ENCODE measurements around the gene PTPRB. TPM values are rescaled to one million over a fixed set of nuclear protein-coding genes. Genes with fewer than 3 reads are reported as not detected.

PTPRB gene
- total and polyA plus RNA-seq, 2 of the 4 experiments (the other 2 are of a cell fraction), result 4.1 to 6.5 TPM

DNA sequence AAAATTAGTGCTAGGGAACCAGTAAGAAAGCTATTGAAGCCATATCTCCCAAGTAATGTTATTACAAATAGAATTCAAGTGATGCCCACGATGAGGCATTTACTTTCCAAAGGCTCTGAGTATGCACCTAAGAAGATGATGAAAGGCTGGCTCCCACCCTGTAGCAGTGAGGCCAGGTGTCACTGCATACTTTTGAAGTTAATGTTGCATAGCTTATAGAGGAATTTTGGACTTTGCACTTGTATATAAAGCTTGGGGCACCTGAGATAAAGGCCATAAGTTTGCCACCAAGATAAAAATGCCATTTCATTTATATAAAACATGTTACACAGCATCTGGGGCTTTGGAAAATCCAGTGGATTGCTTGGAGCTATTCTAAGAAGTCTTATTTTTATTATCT, 96.2 kb downstream of the PTPRB start:
- H3K36me3 ChIP-seq (ENCODE audit: control insufficient read depth, insufficient read depth, low read length), result no peaks in the 10 kb centered on the region
- no peak overlapping the region for H2BK20ac ChIP-seq (ENCODE audit: low read depth, low read length)
- no peaks in the 10 kb centered on the region for H3K9me3 ChIP-seq (ENCODE audit: control insufficient read depth, insufficient read depth, low read length)
- H3K27ac ChIP-seq (ENCODE audit: insufficient read depth, low read length), result no peak overlapping the region
- no peak overlapping the region for H4K5ac ChIP-seq (ENCODE audit: low read depth, low read length)
- intact Hi-C loops (cut with micrococcal nuclease), result no loop called here
- TF ChIP-seq FOS (IDR thresholded peaks at IDR 0.05; ENCODE audit: low read depth, low read length), result no peak
- TF ChIP-seq MAZ (IDR thresholded peaks at IDR 0.05; ENCODE audit: borderline replicate concordance, low read depth, low read length), result no peak
- TF ChIP-seq POLR2A (IDR thresholded peaks at IDR 0.05; ENCODE audit: low read depth, low read length), result no peak
- TF ChIP-seq, protein P1, sequence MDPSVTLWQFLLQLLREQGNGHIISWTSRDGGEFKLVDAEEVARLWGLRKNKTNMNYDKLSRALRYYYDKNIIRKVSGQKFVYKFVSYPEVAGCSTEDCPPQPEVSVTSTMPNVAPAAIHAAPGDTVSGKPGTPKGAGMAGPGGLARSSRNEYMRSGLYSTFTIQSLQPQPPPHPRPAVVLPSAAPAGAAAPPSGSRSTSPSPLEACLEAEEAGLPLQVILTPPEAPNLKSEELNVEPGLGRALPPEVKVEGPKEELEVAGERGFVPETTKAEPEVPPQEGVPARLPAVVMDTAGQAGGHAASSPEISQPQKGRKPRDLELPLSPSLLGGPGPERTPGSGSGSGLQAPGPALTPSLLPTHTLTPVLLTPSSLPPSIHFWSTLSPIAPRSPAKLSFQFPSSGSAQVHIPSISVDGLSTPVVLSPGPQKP (IDR thresholded peaks at IDR 0.05; ENCODE audit: borderline replicate concordance, low read depth, low read length), result no peak
- no peak for TF ChIP-seq RCOR1 (IDR thresholded peaks at IDR 0.05; ENCODE audit: insufficient replicate concordance, low read length)
- no peak for TF ChIP-seq RFX5 (IDR thresholded peaks at IDR 0.05; ENCODE audit: low read depth, low read length)
- no peak for TF ChIP-seq SMC3 (IDR thresholded peaks at IDR 0.05; ENCODE audit: low read depth, low read length)
- no peak for TF ChIP-seq RAD21 (IDR thresholded peaks at IDR 0.05; ENCODE audit: low read length)
- no peak for TF ChIP-seq CEBPB (IDR thresholded peaks at IDR 0.05; ENCODE audit: low read depth, low read length)
- TF ChIP-seq BHLHE40 (IDR thresholded peaks at IDR 0.05; ENCODE audit: low read depth, low read length), result no peak
- TF ChIP-seq MXI1 (IDR thresholded peaks at IDR 0.05; ENCODE audit: borderline replicate concordance, low read depth, low read length), result no peak
- no peak for TF ChIP-seq MAFK (IDR thresholded peaks at IDR 0.05; ENCODE audit: low read depth, low read length)
- TF ChIP-seq, protein P2, sequence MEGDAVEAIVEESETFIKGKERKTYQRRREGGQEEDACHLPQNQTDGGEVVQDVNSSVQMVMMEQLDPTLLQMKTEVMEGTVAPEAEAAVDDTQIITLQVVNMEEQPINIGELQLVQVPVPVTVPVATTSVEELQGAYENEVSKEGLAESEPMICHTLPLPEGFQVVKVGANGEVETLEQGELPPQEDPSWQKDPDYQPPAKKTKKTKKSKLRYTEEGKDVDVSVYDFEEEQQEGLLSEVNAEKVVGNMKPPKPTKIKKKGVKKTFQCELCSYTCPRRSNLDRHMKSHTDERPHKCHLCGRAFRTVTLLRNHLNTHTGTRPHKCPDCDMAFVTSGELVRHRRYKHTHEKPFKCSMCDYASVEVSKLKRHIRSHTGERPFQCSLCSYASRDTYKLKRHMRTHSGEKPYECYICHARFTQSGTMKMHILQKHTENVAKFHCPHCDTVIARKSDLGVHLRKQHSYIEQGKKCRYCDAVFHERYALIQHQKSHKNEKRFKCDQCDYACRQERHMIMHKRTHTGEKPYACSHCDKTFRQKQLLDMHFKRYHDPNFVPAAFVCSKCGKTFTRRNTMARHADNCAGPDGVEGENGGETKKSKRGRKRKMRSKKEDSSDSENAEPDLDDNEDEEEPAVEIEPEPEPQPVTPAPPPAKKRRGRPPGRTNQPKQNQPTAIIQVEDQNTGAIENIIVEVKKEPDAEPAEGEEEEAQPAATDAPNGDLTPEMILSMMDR (conservative IDR thresholded peaks at IDR 0.05; ENCODE audit: low read depth, low read length), result no peak
- H3K14ac ChIP-seq (replicated peaks; ENCODE audit: low read depth, low read length), result no peak overlapping the region
- POLR2A ChIA-PET (ENCODE audit: unreplicated experiment), result no interaction called here
- no peak overlapping the region for H3K56ac ChIP-seq (ENCODE audit: extremely low read depth, insufficient read depth, low read length)
- dilution Hi-C loops (cut with HindIII; ENCODE audit: low sequenced_read_pairs, unreplicated experiment), result no loop called here
- H3K4me1 ChIP-seq (ENCODE audit: control insufficient read depth, insufficient read depth, low read length), result no peaks in the 10 kb centered on the region
- H3K27me3 ChIP-seq (ENCODE audit: control insufficient read depth, insufficient read depth, low read length), result no peaks in the 10 kb centered on the region
- DNase-seq (no peak), ATAC-seq (ENCODE audit: low read depth) (no peak)
- H3K18ac ChIP-seq (ENCODE audit: low read depth, low read length), result no peak overlapping the region
- BruUV-seq (replicated peaks), result no TSS peak
- H2BK5ac ChIP-seq (ENCODE audit: low read depth, low read length, poor library complexity, severe bottlenecking), result no peak overlapping the region
- no peak overlapping the region for H2AFZ ChIP-seq (replicated peaks; ENCODE audit: low read length, poor library complexity)
- H3K9ac ChIP-seq (ENCODE audit: low read depth, low read length), result no peak overlapping the region
- H3K4me2 ChIP-seq (ENCODE audit: low read depth, low read length), result no peak overlapping the region
- H2AK9ac ChIP-seq (replicated peaks; ENCODE audit: low read depth, low read length, poor library complexity), result no peak overlapping the region
- no CpG with 5 or more reads among the region's 1 CpG for WGBS, 2 experiments (ENCODE audit: extremely low coverage in 2 of 2, insufficient read length in 1 of 2)
- H2BK15ac ChIP-seq (ENCODE audit: low read depth, low read length), result no peak overlapping the region
- CTCF ChIA-PET, result no interaction called here
- H3K4me3 ChIP-seq (ENCODE audit: insufficient read depth, low read depth, low read length), result no peak overlapping the region
- in situ Hi-C loops (cut with MboI; ENCODE audit: low sequenced_read_pairs), result no loop called here
- H4K20me1 ChIP-seq (ENCODE audit: insufficient read depth, low read length), result no peaks in the 10 kb centered on the region
- no peak overlapping the region for H2BK120ac ChIP-seq (ENCODE audit: low read depth, low read length)
- H3K9me1 ChIP-seq (ENCODE audit: insufficient read depth, low read length), result no peaks in the 10 kb centered on the region
- no peak overlapping the region for H2AK5ac ChIP-seq (ENCODE audit: low read depth, low read length)
- H3K23ac ChIP-seq (ENCODE audit: low read depth, low read length), result no peak overlapping the region
- no peak overlapping the region for H4K91ac ChIP-seq (ENCODE audit: insufficient read depth, low read depth, low read length)
- no peak overlapping the region for H3K4ac ChIP-seq (ENCODE audit: low read depth, low read length)
- H4K8ac ChIP-seq (ENCODE audit: low read depth in 2 of 2, low read length in 2 of 2), result no peak overlapping the region
- no peaks in the 10 kb centered on the region for H3K79me1 ChIP-seq (ENCODE audit: low read depth in 1 of 2, low read length in 2 of 2)
